GM18870 (cell line): ENCODE results near the gene ADGRG4.

Source experiments
- ATAC-seq: cut with Tn5 transposase; IDR thresholded peaks from one replicate; pipeline ENCODE4 v1.9.1; 2021; ENCODE audit warnings: moderate library complexity; ENCODE audit not compliant: unreplicated experiment

The ADGRG4 gene

GRCh38 chrX:136464589-136464988 is 163.8 kb downstream of the ADGRG4 start:
- no peak for ATAC-seq
